ENCODE measurements around the gene RUNX1.

DNA sequence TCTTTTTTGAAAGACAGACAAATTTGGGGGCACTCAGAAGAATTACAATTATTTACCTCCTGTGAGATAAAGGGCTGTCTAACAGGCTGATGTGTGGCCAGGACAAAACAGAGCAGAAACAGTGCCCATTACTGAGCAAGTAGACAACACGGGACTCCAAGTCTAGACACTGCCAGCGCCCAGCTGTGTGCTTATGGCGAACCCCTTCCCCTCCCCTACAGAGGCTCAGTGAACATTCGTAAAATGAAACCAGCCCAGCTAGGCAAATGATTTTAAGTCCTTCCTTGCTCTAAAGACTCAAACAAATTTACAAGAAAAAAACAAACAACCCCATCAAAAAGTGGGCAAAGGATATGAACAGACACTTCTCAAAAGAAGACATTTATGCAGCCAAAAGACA is 91.1 kb downstream of the RUNX1 start:
- TF ChIP-seq EZH2 (IDR thresholded peaks at IDR 0.05; ENCODE audit: low read length, unreplicated experiment) (no peak), CTCF (conservative IDR thresholded peaks at IDR 0.05; ENCODE audit: low read depth, low read length) (no peak), EZH2phosphoT487 (IDR thresholded peaks at IDR 0.05; ENCODE audit: borderline replicate concordance, low read length) (no peak)
